Measurements from ENCODE around the gene PIGX. TPM values are rescaled to one million over a fixed set of nuclear protein-coding genes. Genes with fewer than 3 reads are reported as not detected.
"Not testable (repeated sequence)": the region's sequence is repeated elsewhere in the genome, so short reads cannot be mapped to it uniquely, and the experiment has no call there.

The PIGX gene
- total RNA-seq, 2 experiments from 2014 or later: 40.9 to 45.4 TPM

DNA sequence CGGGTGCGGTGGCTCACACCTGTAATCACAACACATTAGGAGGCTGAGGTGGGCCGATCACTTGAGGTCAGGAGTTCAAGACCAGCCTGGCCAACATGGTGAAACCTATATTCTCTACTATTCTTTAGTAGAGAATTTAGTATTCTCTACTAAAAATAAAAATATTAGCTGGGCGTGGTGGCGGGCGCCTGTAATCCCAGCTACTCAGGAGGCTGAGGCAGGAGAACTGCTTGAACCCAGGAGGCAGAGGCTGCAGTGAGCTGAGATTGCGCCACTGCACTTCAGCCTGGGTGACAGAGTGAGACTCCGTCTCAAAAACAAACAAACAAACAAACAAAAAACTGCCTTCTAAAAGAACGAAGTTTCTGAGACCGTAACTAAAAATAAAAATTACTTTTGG is 31.4 kb downstream of the PIGX start:
- Mint-ChIP-seq H3K36me3 (ENCODE audit: low read depth) (peaks cover 34% of the 10 kb centered on the region), H3K4me1 (peaks cover 31% of the 10 kb centered on the region)
- POLR2A ChIA-PET, H3K9me3 Mint-ChIP-seq, H3K4me3 Mint-ChIP-seq, DNase-seq, H3K27me3 Mint-ChIP-seq, H3K27ac Mint-ChIP-seq, CTCF ChIA-PET: not testable (repeated sequence)

GRCh38 chr3:196749125-196749524 is 36.9 kb downstream of the PIGX start:
- H3K27ac Mint-ChIP-seq: no peak overlapping the region
- H3K9me3 Mint-ChIP-seq: peaks cover 12% of the 10 kb centered on the region
- POLR2A ChIA-PET: no interaction called here
- no peak for DNase-seq
- peaks cover 26% of the 10 kb centered on the region for H3K4me1 Mint-ChIP-seq
- no peaks in the 10 kb centered on the region for H3K27me3 Mint-ChIP-seq
- CTCF ChIA-PET: no interaction called here
- no peak overlapping the region for H3K4me3 Mint-ChIP-seq
- H3K36me3 Mint-ChIP-seq (ENCODE audit: low read depth): peaks cover 59% of the 10 kb centered on the region

- H3K9me3 Mint-ChIP-seq: peaks cover 42% of the 10 kb centered on the region
- H3K36me3 Mint-ChIP-seq (ENCODE audit: low read depth): peaks cover 81% of the 10 kb centered on the region
- peaks cover 33% of the 10 kb centered on the region for H3K4me1 Mint-ChIP-seq
- H3K27me3 Mint-ChIP-seq: no peaks in the 10 kb centered on the region
- DNase-seq: no peak
- H3K27ac Mint-ChIP-seq: no peak overlapping the region
- no peak overlapping the region for H3K4me3 Mint-ChIP-seq
- ChIA-PET CTCF (interaction anchor here (1.1 kb wide), 1 partner anchor 13 kb away, joined by 3 read pairs; the partner anchor contains the start of gene PAK2), POLR2A (no interaction called here)
Measured at GRCh38 chr3:196753201-196753600, 41.0 kb downstream of the PIGX start.

- Mint-ChIP-seq H3K27ac (peak overlapping the region; percentile 50), H3K27me3 (no peaks in the 10 kb centered on the region), H3K36me3 (ENCODE audit: low read depth) (peaks cover 76% of the 10 kb centered on the region), H3K4me1 (peaks cover 23% of the 10 kb centered on the region), H3K9me3 (peaks cover 36% of the 10 kb centered on the region), H3K4me3 (no peak overlapping the region)
- no peak for DNase-seq
- CTCF ChIA-PET: no interaction called here
- POLR2A ChIA-PET: no interaction called here
Measured at GRCh38 chr3:196754091-196754981, 42.2 kb downstream of the PIGX start.

GRCh38 chr3:196756732-196757131 is 44.6 kb downstream of the PIGX start:
- H3K27ac Mint-ChIP-seq: peak overlapping the region; percentile 57
- no peak overlapping the region for H3K4me3 Mint-ChIP-seq
- peaks cover 39% of the 10 kb centered on the region for H3K9me3 Mint-ChIP-seq
- POLR2A ChIA-PET: no interaction called here
- H3K36me3 Mint-ChIP-seq (ENCODE audit: low read depth): peaks cover 75% of the 10 kb centered on the region
- H3K4me1 Mint-ChIP-seq: peaks cover 20% of the 10 kb centered on the region
- no peaks in the 10 kb centered on the region for H3K27me3 Mint-ChIP-seq
- CTCF ChIA-PET: no interaction called here
- DNase-seq: no peak

GRCh38 chr3:196757876-196758739 is 45.9 kb downstream of the PIGX start:
- DNase-seq: no peak
- Mint-ChIP-seq H3K4me1 (peaks cover 21% of the 10 kb centered on the region), H3K27me3 (no peaks in the 10 kb centered on the region), H3K4me3 (no peak overlapping the region), H3K27ac (peak overlapping the region; percentile 48), H3K36me3 (ENCODE audit: low read depth) (peaks cover 78% of the 10 kb centered on the region), H3K9me3 (peaks cover 39% of the 10 kb centered on the region)
- ChIA-PET POLR2A (no interaction called here), CTCF (no interaction called here)

DNA sequence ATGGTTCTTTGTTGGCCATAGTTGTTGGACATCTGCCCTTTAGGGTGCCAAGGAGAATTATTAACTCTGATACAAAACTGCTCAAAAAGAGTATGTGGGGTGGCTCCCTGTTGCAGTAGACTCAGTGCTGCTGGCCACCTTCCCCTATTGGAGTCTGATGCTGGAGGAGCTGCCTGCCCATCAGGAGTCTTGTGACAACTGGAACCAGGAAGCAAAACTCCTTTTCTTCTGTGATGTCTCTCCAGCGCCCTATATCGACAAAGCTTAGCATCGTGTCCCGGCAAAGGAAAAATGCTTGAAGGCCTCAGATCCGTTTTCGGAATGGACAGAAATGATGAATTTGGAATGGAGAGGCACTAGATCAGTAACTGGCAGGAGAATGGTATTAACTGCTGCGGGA is 51.0 kb downstream of the PIGX start:
- peaks cover 6% of the 10 kb centered on the region for H3K9me3 Mint-ChIP-seq
- H3K27me3 Mint-ChIP-seq: no peaks in the 10 kb centered on the region
- POLR2A ChIA-PET: no interaction called here
- peaks cover 12% of the 10 kb centered on the region for H3K4me1 Mint-ChIP-seq
- H3K36me3 Mint-ChIP-seq (ENCODE audit: low read depth): peaks cover 46% of the 10 kb centered on the region
- H3K27ac Mint-ChIP-seq: peak overlapping the region; percentile 31
- CTCF ChIA-PET: interaction anchor here (0.6 kb wide), 2 partner anchors 334 to 685 kb away, joined by 3 read pairs; no protein-coding TSS in a partner anchor
- H3K4me3 Mint-ChIP-seq: no peak overlapping the region
- no peak for DNase-seq

- H3K27ac Mint-ChIP-seq: no peak overlapping the region
- DNase-seq: no peak
- ChIA-PET CTCF (no interaction called here), POLR2A (no interaction called here)
- H3K27me3 Mint-ChIP-seq: no peaks in the 10 kb centered on the region
- peaks cover 12% of the 10 kb centered on the region for H3K4me1 Mint-ChIP-seq
- H3K4me3 Mint-ChIP-seq: no peak overlapping the region
- peaks cover 34% of the 10 kb centered on the region for H3K36me3 Mint-ChIP-seq (ENCODE audit: low read depth)
- peaks cover 3% of the 10 kb centered on the region for H3K9me3 Mint-ChIP-seq
Measured at GRCh38 chr3:196765454-196765853, 53.3 kb downstream of the PIGX start.

DNA sequence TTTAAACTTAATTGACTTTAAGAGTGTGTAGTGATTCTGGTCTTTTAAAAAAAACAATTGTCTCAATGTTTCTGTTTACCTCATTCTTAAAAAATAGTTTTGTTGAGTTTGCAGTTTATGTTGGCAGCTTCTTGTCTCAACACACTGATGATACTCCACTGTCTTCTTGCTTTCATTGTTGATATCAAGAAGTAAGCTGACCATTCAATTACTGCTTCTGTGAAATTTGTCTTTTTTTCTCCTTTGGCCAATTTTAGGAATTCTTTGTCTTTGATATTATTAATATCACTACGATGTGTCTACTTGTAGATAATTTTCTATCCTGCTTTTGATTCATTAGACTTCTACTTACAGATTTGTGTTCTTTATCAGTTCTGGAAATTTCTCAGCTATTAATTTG is 58.9 kb downstream of the PIGX start:
- POLR2A ChIA-PET: no interaction called here
- H3K27me3 Mint-ChIP-seq: no peaks in the 10 kb centered on the region
- peaks cover 38% of the 10 kb centered on the region for H3K36me3 Mint-ChIP-seq (ENCODE audit: low read depth)
- DNase-seq: no peak
- peaks cover 3% of the 10 kb centered on the region for H3K9me3 Mint-ChIP-seq
- CTCF ChIA-PET: no interaction called here
- H3K4me3 Mint-ChIP-seq: no peak overlapping the region
- H3K27ac Mint-ChIP-seq: no peak overlapping the region
- peaks cover 43% of the 10 kb centered on the region for H3K4me1 Mint-ChIP-seq

DNA sequence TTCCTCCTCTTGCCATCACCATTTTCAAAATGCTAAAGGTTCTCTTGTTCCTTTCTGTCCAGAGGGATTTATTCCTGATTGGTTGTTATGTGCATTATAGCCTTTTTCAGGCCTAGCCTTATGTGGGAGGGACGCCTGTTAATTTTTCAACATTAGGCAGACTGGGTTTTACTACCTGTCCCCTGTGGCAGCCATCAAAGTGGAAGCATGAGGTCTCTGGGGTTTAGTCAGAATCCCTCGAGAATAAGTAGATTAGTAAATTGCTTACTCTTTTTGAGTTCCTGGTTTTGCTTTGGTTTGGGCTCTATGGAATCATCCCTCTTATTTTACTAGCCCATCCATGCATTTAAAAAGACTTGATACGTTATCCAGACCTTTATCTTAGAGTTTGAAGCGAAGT is 59.9 kb downstream of the PIGX start:
- no peaks in the 10 kb centered on the region for H3K27me3 Mint-ChIP-seq
- peaks cover 43% of the 10 kb centered on the region for H3K4me1 Mint-ChIP-seq
- POLR2A ChIA-PET: no interaction called here
- H3K4me3 Mint-ChIP-seq: no peak overlapping the region
- H3K9me3 Mint-ChIP-seq: peaks cover 3% of the 10 kb centered on the region
- H3K27ac Mint-ChIP-seq: no peak overlapping the region
- DNase-seq: no peak
- CTCF ChIA-PET: no interaction called here
- H3K36me3 Mint-ChIP-seq (ENCODE audit: low read depth): peaks cover 40% of the 10 kb centered on the region

DNA sequence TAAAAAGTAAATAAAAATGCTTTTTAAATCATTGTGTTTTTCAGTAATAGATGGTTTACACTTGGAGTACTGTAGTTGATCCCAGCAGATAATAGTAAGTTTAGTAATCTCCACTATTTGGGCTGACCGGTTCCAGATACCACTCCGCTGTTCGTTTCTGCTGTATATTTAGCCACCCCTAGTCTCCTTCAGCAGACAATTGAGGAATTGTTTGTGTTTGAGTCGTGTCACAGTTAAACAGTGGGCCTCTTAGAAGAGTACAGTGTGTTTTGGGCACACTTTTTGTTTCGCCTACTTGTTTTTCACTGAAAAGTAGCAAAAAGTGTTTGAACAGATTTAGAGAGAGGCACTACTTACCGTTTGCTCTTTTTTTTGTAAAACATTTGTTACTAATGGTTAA is 60.7 kb downstream of the PIGX start:
- Mint-ChIP-seq H3K36me3 (ENCODE audit: low read depth) (peaks cover 42% of the 10 kb centered on the region), H3K4me1 (peaks cover 43% of the 10 kb centered on the region), H3K9me3 (peaks cover 3% of the 10 kb centered on the region), H3K4me3 (no peak overlapping the region), H3K27me3 (no peaks in the 10 kb centered on the region), H3K27ac (no peak overlapping the region)
- no peak for DNase-seq
- CTCF ChIA-PET: no interaction called here
- POLR2A ChIA-PET: no interaction called here

DNA sequence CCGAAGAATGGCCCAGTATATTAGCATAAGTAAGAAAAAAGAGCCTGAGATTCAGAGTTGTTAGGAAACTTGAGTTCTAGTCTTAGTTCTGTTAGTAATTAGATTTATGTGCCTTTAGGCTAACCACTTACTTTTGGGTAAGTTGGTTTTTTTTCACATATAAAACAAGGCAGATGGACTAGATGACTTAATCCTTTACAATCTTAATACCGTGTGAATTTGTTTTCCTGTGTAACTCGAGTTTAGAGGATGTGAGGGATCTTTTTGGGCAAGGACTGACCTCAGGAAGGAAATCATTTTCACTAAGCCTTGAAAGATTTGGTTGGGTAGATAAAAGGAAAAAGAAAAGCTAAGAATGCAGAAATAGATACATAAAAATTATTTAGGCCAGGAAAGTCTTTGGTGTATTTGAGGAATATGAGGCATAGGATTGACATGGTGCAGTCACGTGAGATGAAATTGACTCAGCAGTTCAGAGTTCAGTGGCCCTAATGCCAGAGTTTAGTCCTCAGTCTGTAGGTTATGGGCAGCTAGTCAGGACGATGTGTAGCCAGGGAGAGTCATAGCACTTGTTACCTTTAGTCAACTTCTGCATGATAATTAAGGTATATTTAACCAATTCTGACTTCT is 62.1 kb downstream of the PIGX start:
- Mint-ChIP-seq H3K4me3 (no peak overlapping the region), H3K4me1 (peaks cover 46% of the 10 kb centered on the region), H3K27ac (no peak overlapping the region), H3K9me3 (peaks cover 7% of the 10 kb centered on the region), H3K27me3 (no peaks in the 10 kb centered on the region), H3K36me3 (ENCODE audit: low read depth) (peaks cover 49% of the 10 kb centered on the region)
- CTCF ChIA-PET: interaction anchor here (1.2 kb wide), 1 partner anchor 246 kb away, joined by 3 read pairs; no protein-coding TSS in a partner anchor
- no peak for DNase-seq
- POLR2A ChIA-PET: no interaction called here
